Measurements from ENCODE around the gene KCNAB1.
"Not testable (repeated sequence)": the region's sequence is repeated elsewhere in the genome, so short reads cannot be mapped to it uniquely, and the experiment has no call there.

The KCNAB1 gene

GRCh38 chr3:156137397-156137796 is 17.0 kb downstream of the KCNAB1 start:
- not testable (repeated sequence) for DNase-seq (ENCODE audit: low read depth in 4 of 4, low spot score in 1 of 4)

- DNase-seq (ENCODE audit: low read depth in 4 of 4, low spot score in 1 of 4), result no peak
Measured at GRCh38 chr3:156140001-156140595, 19.7 kb downstream of the KCNAB1 start.

GRCh38 chr3:156142702-156143101 is 22.3 kb downstream of the KCNAB1 start:
- no peak for DNase-seq (ENCODE audit: low read depth in 4 of 4, low spot score in 1 of 4)

- DNase-seq (ENCODE audit: low read depth in 4 of 4, low spot score in 1 of 4), result no peak
Measured at GRCh38 chr3:156143136-156143535, 22.8 kb downstream of the KCNAB1 start.

DNA sequence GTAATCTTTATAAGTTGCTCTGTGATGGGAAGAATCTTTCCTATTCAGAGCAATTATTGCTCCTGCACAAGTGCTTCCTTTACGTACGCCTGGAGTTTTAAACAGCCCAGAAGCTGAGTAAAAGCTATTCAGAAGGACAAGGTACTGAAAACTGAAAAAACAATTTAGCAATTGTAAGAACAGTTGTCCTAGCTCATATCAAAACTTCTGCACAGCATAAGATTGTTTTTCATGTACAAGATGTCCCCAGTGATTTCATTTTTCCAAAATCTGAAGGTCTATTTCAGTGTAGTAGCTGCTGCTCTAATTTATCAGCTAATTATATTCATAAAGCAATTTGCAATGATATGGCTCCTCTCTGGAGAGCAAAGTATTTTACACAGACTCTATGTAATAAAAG is 23.7 kb downstream of the KCNAB1 start:
- no peak for DNase-seq (ENCODE audit: low read depth in 4 of 4, low spot score in 1 of 4)

- no peak for DNase-seq (ENCODE audit: low read depth in 4 of 4, low spot score in 1 of 4)
Measured at GRCh38 chr3:156145866-156146265, 25.5 kb downstream of the KCNAB1 start.

DNA sequence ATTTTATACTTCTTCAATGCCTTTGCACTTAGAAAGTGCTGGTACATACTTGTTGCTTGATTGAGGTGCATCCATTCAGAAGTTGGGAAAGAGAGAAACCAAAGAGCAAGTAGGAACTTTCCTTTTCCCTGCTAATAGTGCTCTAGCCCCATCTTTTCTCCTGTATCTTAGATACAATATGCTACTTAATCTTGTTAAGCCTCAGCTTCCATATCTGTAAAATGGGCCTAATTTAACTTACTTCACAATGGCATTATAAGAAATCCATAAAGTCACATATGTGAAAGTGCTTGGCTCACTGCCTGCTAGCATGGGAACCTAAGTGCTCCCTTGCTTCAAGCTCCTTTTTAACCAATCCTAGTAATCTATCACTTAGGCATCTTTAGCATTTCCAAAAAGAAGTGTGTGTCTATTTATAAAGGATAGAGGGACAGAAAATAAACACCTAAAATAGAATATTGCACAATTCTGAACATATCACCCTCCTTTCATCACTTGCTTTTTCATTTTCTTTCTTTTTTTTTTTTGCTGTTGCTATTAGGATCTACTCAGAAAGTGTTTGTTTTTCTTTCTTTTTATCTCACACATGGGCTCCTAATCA is 28.1 kb downstream of the KCNAB1 start:
- no peak for DNase-seq (ENCODE audit: low read depth in 4 of 4, low spot score in 1 of 4)

DNA sequence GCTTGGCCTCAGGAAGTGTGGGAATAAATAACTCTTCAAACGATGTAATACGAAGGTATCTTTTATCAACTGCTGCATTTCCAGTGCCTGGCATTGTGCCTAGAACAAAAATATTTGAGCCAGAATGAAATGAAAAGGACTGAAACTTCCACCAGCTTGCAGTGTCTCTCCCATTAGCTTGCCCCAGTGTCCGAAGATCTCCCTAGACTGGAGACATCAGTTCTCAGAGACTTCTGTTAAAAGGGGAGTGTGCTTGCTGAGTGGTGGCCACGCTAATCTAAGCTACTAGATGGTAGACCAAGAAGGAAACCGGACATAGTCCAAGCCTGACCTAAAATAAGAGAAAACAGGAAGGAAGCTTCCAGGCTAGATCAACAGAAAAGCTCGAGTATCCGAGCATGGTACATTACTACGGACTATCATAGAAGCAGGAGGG is 28.6 kb downstream of the KCNAB1 start:
- DNase-seq (ENCODE audit: low read depth in 4 of 4, low spot score in 1 of 4), result no peak

GRCh38 chr3:156149876-156150275 is 29.5 kb downstream of the KCNAB1 start:
- DNase-seq (ENCODE audit: low read depth in 4 of 4, low spot score in 1 of 4), result no peak

DNA sequence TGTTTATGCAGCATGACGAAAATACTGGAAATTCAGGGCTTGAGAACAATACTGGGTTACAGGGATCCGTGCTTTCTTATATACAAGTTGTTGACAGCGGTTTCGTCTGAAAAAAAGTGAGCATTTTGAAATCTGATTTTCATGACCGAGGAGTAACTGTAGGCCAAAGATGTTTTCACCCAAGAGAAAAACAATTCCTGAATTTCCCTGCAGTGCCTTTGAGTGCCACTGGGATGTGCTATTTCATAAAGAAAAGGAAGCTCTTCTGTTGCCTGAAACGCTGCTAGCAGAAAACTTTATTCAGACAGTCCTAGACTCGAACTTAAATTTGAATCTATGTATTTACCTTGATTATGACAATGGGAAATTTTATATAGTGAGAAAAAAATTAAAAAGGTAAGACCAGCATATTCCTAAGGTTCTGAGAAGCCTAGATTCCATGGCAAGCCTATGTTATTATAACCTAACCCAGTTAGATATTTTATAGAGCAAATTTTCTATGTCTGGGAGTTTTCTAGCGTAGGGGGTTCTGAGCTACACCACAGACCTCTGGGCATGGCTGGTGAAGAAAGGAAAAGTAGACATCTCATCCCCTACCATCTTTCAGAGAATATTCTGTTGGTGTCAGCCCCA is 30.2 kb downstream of the KCNAB1 start:
- no peak for DNase-seq (ENCODE audit: low read depth in 4 of 4, low spot score in 1 of 4)

DNA sequence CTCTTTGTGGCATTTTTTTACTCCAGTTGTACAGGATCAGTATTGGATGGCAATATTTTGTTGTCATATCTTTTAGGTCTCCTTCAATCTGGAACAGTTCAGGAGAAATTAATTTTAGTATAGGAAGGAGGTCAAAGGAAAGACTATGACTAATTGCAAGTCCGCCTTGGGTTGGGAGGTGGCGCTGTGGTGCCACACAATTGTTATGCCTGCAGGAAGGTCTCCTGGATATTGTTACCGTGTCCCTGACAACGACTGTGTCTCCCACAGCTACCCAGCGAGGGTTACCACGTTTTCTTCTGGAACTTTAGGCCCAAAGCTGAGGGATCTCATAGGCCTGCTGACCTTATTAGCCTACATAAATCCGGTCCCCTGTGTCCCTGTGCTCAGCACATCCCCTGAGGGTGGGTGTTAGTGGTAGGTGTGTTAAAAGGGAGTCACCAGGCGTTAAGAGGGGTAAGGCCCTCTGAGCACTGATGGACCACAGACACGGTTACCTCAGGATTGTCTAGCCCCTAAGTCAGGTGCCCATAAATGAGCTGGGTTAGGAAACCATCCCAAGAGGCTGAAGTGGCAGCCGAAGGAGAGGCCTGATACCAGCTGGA is 31.5 kb downstream of the KCNAB1 start:
- peak in 3 of 4 experiments; percentile 10 to 20 (median 13) for DNase-seq (ENCODE audit: low read depth in 4 of 4, low spot score in 1 of 4)

- DNase-seq (ENCODE audit: low read depth in 4 of 4, low spot score in 1 of 4), result no peak
Measured at GRCh38 chr3:156158656-156159295, 38.4 kb downstream of the KCNAB1 start.

DNA sequence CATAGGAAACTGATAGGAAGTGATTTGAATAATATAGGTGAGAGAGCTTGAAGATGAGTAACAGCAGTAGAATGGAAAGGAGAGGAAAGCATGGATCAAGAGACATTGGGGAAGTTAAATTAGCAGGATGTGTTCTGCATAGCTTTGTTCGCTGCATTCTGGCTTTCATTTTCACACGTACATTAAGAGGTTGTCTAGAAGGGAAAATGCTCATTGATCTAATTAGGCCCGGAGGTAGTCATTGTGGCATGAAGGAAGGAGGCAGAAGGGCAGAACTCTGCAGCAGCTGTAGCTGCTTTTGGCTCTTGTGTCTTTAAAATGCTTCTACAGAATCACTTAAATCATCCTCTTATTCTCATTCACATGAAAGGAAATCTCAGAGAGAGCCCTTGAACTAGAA is 40.3 kb downstream of the KCNAB1 start:
- no peak for DNase-seq (ENCODE audit: low read depth in 4 of 4, low spot score in 1 of 4)

DNA sequence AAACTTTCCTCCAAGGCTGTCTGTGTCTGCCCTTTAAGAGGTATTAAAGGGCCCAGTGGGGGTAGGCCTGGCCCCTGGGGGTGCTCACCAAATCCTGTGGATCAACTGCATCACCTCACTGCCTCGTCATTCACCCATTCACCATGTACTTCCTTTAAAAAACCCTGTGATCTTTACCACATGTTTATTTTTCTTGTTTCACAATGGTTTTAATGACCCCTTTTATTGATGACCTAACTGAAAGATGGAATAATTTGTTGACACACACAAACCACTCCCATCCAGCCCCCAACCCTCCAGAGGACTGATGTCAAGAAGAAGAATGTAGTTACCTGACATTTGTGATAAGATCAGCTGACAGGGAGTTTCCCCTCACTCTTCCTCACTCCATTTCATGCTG is 40.8 kb downstream of the KCNAB1 start:
- no peak for DNase-seq (ENCODE audit: low read depth in 4 of 4, low spot score in 1 of 4)

DNA sequence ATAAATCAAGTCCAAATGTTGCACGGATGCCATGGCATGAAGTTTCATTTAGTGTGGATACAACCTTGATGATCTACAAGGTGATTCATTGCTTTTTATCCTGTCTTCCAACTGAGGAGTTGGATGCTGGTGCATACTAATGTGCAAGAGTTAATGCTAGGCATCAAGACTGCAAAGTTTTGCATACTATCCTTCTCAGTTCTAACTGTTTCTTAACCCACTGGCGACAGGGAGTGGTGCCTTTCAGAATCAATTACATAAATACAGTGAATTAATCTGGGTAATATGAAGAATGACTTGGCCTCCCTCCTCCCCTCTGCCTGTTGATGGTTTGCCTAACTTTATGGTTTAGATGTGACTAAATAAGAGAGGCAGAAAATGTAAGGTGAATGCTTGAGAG is 43.5 kb downstream of the KCNAB1 start:
- DNase-seq (ENCODE audit: low read depth in 4 of 4, low spot score in 1 of 4), result no peak

GRCh38 chr3:156166808-156167207 is 46.4 kb downstream of the KCNAB1 start:
- DNase-seq (ENCODE audit: low read depth in 4 of 4, low spot score in 1 of 4), result no peak

GRCh38 chr3:156170571-156170970 is 50.2 kb downstream of the KCNAB1 start:
- DNase-seq (ENCODE audit: low read depth in 4 of 4, low spot score in 1 of 4), result no peak

DNA sequence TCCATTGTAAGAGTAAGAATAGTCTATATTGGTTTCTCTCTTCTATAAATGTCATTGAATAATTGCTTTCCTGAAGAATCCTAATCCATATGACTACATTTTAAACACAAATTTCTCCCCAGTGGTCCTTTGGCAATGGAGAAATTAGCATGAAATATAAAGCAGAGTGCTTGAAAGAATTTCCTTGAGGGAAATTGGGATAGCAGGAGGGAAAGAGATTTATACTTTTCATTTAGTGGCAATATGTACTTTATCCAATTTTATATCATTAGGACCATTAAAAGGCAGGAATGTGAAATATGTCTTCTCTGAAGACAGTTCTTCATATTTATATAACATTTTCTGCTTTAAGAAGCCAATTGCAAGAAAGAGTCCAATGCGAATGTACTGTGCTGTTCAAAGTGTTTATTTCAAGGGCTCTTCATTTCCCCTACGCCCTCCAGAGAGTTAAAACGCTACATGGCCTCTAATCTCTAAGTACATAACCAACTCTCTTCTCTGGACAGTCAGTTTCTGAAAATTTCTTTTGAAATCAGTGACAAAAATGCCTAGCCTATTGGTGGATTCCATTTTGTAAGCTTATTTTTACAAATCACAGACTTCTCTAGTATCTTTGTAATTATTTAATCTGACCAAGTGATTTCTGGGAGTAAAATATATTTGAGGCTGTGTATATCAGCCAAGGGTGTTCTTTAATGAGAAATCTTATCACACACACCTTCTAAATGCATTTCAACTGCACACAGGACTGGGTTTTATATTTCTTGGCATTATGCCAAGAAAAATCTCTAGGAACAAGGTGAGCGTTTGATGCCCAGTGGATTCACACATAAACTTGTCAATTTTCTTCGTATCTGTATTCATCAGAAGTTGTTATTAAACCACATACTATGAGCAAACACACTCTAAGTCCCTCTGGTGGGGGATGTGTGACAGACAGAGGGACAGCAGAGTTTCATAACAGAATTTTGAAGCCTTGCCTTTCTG is 51.2 kb downstream of the KCNAB1 start:
- no peak for DNase-seq (ENCODE audit: low read depth in 4 of 4, low spot score in 1 of 4)

GRCh38 chr3:156172536-156172935 is 52.2 kb downstream of the KCNAB1 start:
- DNase-seq (ENCODE audit: low read depth in 4 of 4, low spot score in 1 of 4), result no peak

DNA sequence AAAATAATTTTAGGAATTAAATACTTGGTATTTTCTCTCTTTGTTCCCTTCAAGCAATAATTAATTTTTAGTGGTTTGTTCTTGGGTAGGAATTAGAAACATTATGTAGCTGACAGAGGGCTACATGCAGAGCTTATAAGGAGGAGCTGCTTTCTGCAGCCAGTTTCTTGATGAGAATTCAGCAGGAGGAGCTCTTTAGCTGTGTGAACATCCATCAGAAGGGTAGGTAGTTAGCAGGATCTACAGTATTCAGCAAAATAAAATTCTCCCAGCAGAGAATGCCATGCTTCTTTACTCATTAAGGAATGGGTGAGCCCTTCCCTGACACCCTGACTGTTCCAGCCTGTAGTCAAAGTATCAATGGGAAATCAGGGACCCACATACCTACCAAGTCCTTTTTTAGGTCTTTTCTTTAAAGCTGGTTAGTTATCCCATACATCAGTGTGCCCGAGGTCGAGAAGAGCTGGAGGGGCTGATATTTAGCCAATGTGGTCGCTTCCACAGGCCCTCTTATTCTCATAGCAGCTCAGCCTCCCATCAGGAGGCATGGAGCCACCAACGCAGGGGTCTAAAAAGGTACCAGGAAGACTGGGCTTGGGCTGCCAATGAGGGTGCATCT is 54.0 kb downstream of the KCNAB1 start:
- no peak for DNase-seq (ENCODE audit: low read depth in 4 of 4, low spot score in 1 of 4)

Measured in stimulated activated CD4-positive, alpha-beta T cell treated with anti-CD3 and anti-CD28 coated beads, Interleukin-1b, Interleukin-23, amount 100 ng/mL, for 24 hours (primary cell).